Measurements from ENCODE around the gene GBP3. TPM values are rescaled to one million over a fixed set of nuclear protein-coding genes. Genes with fewer than 3 reads are reported as not detected.
"Not testable (repeated sequence)": the region's sequence is repeated elsewhere in the genome, so short reads cannot be mapped to it uniquely, and the experiment has no call there.

GBP3 gene
- total RNA-seq, 4 donors from 2014 or later, result 1.5 to 6.6 (median 2.5) TPM

DNA sequence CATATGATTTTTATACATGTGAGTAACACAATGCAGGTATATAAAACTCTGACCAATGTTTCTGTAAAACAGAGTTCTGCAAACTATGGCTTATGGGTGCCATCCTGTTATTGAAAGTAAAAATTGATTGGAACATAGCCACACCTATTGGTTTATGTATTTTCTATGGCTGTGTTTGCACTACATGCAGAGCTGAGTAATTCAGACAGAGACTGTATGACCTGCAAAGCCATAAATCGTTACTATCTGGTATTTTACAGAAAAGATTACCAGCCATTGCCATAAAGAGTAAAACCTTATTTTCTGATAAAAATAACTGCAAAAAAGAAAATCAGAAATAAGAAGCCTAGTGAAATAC, 29.3 kb upstream of the GBP3 start:
- DNase-seq, result no peak
- Histone ChIP-seq H3K4me3 (no peak overlapping the region), H3K4me1 (no peaks in the 10 kb centered on the region), H3K9me3 (no peaks in the 10 kb centered on the region), H3K27ac (no peak overlapping the region), H3K27me3 (no peaks in the 10 kb centered on the region), H3K36me3 (no peaks in the 10 kb centered on the region)
- no peak for TF ChIP-seq POLR2A (IDR thresholded peaks at IDR 0.05)
- TF ChIP-seq, protein P1, sequence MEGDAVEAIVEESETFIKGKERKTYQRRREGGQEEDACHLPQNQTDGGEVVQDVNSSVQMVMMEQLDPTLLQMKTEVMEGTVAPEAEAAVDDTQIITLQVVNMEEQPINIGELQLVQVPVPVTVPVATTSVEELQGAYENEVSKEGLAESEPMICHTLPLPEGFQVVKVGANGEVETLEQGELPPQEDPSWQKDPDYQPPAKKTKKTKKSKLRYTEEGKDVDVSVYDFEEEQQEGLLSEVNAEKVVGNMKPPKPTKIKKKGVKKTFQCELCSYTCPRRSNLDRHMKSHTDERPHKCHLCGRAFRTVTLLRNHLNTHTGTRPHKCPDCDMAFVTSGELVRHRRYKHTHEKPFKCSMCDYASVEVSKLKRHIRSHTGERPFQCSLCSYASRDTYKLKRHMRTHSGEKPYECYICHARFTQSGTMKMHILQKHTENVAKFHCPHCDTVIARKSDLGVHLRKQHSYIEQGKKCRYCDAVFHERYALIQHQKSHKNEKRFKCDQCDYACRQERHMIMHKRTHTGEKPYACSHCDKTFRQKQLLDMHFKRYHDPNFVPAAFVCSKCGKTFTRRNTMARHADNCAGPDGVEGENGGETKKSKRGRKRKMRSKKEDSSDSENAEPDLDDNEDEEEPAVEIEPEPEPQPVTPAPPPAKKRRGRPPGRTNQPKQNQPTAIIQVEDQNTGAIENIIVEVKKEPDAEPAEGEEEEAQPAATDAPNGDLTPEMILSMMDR (IDR thresholded peaks at IDR 0.05 in 4 of 5, conservative IDR thresholded peaks at IDR 0.05 in 1 of 5), result no peak
- in situ Hi-C loops (cut with MboI; ENCODE audit: low sequenced_read_pairs in 4 of 4) (no loop called here), intact Hi-C loops (cut with DNase I; ENCODE audit: low total_unique reads) (no loop called here)
- ATAC-seq, result no peak

DNA sequence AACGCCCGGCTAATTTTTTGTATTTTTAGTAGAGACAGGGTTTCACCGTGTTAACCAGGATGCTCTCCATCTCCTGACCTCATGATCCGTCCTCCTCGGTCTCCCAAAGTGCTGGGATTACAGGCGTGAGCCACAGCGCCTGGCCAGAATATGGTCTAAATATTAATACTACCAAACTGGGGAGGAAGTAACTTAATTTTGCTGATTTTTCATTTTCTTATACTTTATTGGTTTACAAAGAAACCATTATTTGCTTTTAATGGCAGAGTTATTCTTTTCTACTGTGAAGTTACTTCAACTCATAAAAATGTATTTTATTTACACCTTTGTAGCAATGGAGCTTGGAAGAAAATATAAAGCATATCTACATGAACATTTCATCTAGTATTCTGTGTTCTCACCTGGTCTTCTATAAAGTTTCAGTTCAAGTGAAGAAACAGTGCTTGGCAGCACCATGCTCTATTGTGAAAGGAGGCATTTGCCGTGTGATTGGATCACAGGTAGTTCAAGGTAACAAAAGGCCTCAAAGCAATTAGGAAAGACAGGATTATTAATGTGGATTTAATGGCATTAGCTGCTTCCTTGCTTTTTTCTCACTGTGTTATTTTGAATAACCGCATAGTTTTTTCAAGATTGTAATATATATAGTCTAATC, 28.8 kb upstream of the GBP3 start:
- TF ChIP-seq, protein P1 (IDR thresholded peaks at IDR 0.05 in 4 of 5, conservative IDR thresholded peaks at IDR 0.05 in 1 of 5), result no peak
- TF ChIP-seq POLR2A (IDR thresholded peaks at IDR 0.05), result no peak
- intact Hi-C loops (cut with DNase I; ENCODE audit: low total_unique reads) (no loop called here), in situ Hi-C loops (cut with MboI; ENCODE audit: low sequenced_read_pairs in 4 of 4) (no loop called here)
- DNase-seq (no peak), ATAC-seq (no peak)
- Histone ChIP-seq H3K4me3 (no peak overlapping the region), H3K27me3 (no peaks in the 10 kb centered on the region), H3K36me3 (no peaks in the 10 kb centered on the region), H3K9me3 (no peaks in the 10 kb centered on the region), H3K27ac (no peak overlapping the region), H3K4me1 (no peaks in the 10 kb centered on the region)

DNA sequence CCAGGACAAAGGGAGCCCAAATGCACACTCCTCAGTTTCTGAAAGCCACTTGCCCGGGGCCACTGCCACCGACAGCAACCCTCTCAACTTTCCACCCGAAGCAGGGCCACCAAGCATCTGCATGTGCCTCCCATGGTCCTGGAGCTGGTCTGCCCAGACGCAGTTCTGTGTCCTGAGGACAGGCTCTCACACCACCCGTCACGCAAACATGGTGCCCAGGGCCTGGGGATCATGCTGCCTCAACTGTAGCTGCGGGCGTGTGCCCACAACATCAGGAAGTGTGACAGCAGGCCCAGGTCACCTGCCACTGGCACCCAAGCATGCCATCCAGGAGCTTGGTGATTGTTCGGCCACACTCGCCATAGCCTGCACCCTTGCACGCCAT, 28.0 kb upstream of the GBP3 start:
- no peak for DNase-seq
- intact Hi-C loops (cut with DNase I; ENCODE audit: low total_unique reads), result no loop called here
- no peaks in the 10 kb centered on the region for H3K27me3 ChIP-seq
- in situ Hi-C loops (cut with MboI; ENCODE audit: low sequenced_read_pairs in 4 of 4), result no loop called here
- no peaks in the 10 kb centered on the region for H3K9me3 ChIP-seq
- no peak for TF ChIP-seq POLR2A (IDR thresholded peaks at IDR 0.05)
- TF ChIP-seq, protein P1 (IDR thresholded peaks at IDR 0.05 in 4 of 5, conservative IDR thresholded peaks at IDR 0.05 in 1 of 5), result no peak
- H3K4me3 ChIP-seq, result no peak overlapping the region
- no peaks in the 10 kb centered on the region for H3K36me3 ChIP-seq
- no peak overlapping the region for H3K27ac ChIP-seq
- no peak for ATAC-seq
- no peaks in the 10 kb centered on the region for H3K4me1 ChIP-seq

DNA sequence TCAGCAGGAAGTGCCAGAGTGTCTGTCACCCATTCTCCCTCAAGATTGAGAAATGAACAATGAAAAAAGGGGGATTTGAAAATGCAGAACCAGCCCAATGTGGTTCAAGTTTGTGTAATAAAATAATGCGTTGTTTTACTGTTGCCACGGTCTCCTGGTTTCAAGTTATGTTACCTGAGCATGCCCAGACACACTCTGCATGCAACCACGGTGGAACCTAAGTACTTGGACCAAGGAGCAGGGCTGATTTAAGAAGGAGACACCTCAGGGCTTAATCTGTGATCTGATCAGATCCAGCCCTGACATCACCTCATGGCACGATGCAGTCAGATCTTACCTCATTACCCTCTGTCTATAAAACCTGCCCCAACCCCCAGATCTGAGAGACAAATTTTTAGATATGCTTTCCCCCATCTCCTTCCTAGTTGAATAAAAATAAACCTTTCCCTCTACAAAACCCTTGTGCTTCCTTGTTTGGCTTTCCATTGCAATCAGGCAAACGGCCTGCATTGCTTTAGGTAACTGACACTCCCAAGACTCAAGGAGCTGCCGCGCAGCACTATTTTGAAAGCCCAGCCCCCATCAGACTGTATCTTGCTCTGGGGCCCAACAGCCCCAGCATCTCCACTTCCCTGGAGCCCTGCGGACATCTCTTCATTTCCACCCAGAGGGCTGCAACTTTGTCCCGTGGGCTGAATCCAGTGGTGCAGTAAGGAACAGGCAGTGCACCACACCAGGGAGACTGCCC, 27.4 kb upstream of the GBP3 start:
- in situ Hi-C loops (cut with MboI; ENCODE audit: low sequenced_read_pairs in 4 of 4); H3K4me3 ChIP-seq; H3K27ac ChIP-seq; H3K4me1 ChIP-seq; DNase-seq; H3K9me3 ChIP-seq; H3K36me3 ChIP-seq; H3K27me3 ChIP-seq; intact Hi-C loops (cut with DNase I; ENCODE audit: low total_unique reads); ATAC-seq: not testable (repeated sequence)

DNA sequence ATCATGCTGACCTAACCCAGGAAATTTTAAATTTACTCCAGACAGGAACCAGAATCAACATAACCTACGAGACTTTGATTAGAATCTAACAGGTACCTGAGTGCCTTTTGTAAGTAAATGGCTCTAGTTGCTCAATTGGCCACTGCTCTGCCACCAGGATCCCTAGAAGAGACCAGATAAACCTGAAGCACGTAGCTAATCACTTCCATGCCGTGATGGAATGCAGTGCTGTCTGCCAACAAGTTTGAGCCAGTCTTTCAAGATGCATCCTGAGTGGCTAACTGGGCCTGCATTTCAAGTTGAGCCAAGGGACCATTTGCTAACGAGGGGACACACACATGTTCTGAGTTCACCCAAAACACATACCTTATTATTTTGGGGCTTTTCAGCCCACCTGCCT, 26.5 kb upstream of the GBP3 start:
- H3K36me3 ChIP-seq; in situ Hi-C loops (cut with MboI; ENCODE audit: low sequenced_read_pairs in 4 of 4); H3K4me1 ChIP-seq; H3K9me3 ChIP-seq; intact Hi-C loops (cut with DNase I; ENCODE audit: low total_unique reads); DNase-seq; ATAC-seq; H3K27me3 ChIP-seq; H3K27ac ChIP-seq; H3K4me3 ChIP-seq: not testable (repeated sequence)

Measured in gastrocnemius medialis (tissue), 4 donors.